NOMO-1 treated with DMSO at 0.1 percent for 48 hours (cell line): ENCODE data around the gene MYLK.

Experiments
- DNase-seq: peaks from one replicate; lab custom pipeline; 2025; ENCODE audit not compliant: unreplicated experiment; lab: John Stamatoyannopoulos, UW

Gene MYLK

DNA sequence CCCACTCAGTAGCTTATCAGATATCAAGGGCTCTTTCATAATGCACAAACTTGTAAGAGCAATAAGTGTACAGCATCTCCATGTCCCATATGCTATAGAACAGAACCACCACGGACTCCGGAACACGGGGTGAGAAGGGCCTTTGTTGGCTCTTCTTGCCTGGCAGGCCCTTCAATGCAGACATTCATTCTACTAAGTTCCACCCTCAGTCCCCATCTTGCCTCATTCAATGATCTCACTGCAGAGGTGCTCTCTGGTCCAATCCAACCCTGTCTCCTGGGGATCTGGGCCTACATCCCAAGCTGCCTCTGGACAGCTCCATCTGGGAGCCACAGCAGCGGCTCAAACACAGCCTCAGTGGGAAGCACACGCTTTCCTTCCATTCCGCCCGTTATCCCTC is 316.1 kb downstream of the MYLK start:
- no peak for DNase-seq

DNA sequence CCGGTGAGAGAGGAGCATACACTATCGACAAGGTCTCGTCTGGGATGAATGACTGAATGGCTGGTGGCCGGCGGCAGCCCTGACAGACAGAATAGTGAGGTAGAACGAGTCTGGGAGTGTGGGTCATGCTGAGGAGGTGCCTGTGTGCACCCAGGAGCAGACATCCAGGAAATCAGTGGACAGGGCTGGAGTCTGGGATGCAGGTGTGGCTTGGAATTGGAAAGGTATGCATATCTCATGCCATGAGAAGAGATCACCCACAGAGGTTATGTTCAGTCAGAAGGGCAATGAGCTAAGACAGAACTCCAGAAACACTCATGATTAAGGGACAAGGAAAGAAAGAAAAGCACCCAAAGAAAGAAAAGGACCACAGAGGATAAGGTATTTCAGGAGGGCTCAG is 320.1 kb downstream of the MYLK start:
- DNase-seq = no peak

- DNase-seq = no peak
Observed at GRCh38 chr3:123562547-123562946, 321.6 kb downstream of the MYLK start.

DNA sequence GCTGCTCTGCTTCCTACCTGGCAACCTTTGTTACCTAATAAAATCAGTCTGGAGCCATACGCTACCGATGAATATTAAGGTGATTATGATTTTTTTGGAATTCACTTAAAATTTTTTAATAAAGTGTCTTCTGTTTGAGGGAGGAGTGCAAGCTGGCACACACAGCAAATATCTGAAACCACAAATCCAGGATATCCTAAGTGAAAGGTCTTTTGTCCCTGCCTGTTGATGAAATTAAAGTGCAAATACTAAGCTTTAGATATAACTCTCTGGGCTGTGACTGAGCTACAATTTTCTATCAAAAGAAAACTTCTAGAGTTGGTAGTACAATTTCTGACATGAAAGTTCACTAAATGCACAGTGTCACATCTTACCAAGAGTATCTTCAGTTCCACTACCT is 322.9 kb downstream of the MYLK start:
- DNase-seq = no peak
